Muscle layer of duodenum (tissue), 2 donors: ENCODE data around the gene FOXP1.

ENCODE experiments used
- H3K27ac ChIP-seq: one replicate; pipeline ENCODE4 v1.7.0; 2013; ENCODE audit warnings: mild to moderate bottlenecking, low read length
- H3K27me3 ChIP-seq: one replicate; pipeline ENCODE4 v1.7.0; 2013; ENCODE audit warnings: low read depth, mild to moderate bottlenecking, control low read depth, low read length
- H3K36me3 ChIP-seq, 2 donors: one replicate each; pipeline ENCODE4 v1.7.0; 2013; ENCODE audit warnings: low read length in 2 of 2, control low read depth in 1 of 2, mild to moderate bottlenecking in 1 of 2; ENCODE audit not compliant: insufficient read depth in 2 of 2, control insufficient read depth in 1 of 2
- H3K4me1 ChIP-seq, 2 donors: one replicate each; pipeline ENCODE4 v1.7.0; 2013; ENCODE audit warnings: low read length in 2 of 2, mild to moderate bottlenecking in 2 of 2, control low read depth in 1 of 2, moderate library complexity in 1 of 2; ENCODE audit not compliant: insufficient read depth in 2 of 2, control insufficient read depth in 1 of 2
- H3K4me3 ChIP-seq, 2 donors: one replicate each; pipeline ENCODE4 v1.7.0; 2013; ENCODE audit warnings: low read length in 2 of 2, low read depth in 1 of 2, mild to moderate bottlenecking in 1 of 2
- H3K9me3 ChIP-seq, 2 donors: one replicate each; pipeline ENCODE4 v1.7.0; 2013; ENCODE audit warnings: low read length in 2 of 2, control low read depth in 1 of 2, mild to moderate bottlenecking in 1 of 2; ENCODE audit not compliant: control insufficient read depth in 1 of 2
- donor health status: healthy.

The FOXP1 gene

GRCh38 chr3:71513081-71513480, 70.4 kb downstream of the FOXP1 start:
- no peak overlapping the region for H3K27ac ChIP-seq
- no peaks in the 10 kb centered on the region for H3K27me3 ChIP-seq
- no peaks in the 10 kb centered on the region for H3K9me3 ChIP-seq
- H3K4me3 ChIP-seq: no peak overlapping the region
- peaks cover 8 to 13% of the 10 kb centered on the region in 2 donors for H3K4me1 ChIP-seq
- no peaks in the 10 kb centered on the region for H3K36me3 ChIP-seq

- Histone ChIP-seq H3K27ac (no peak overlapping the region), H3K9me3 (no peaks in the 10 kb centered on the region), H3K4me3 (no peak overlapping the region), H3K4me1 (peaks cover 8 to 13% of the 10 kb centered on the region in 2 donors), H3K27me3 (no peaks in the 10 kb centered on the region), H3K36me3 (no peaks in the 10 kb centered on the region)
Measured at GRCh38 chr3:71512544-71512943, 71.0 kb downstream of the FOXP1 start.

GRCh38 chr3:71512000-71512399, 71.5 kb downstream of the FOXP1 start:
- Histone ChIP-seq H3K27ac (no peak overlapping the region), H3K9me3 (no peaks in the 10 kb centered on the region), H3K27me3 (no peaks in the 10 kb centered on the region), H3K36me3 (no peaks in the 10 kb centered on the region), H3K4me1 (peaks cover 8 to 13% of the 10 kb centered on the region in 2 donors), H3K4me3 (no peak overlapping the region)

GRCh38 chr3:71511446-71511845, 72.1 kb downstream of the FOXP1 start:
- no peak overlapping the region for H3K27ac ChIP-seq
- no peaks in the 10 kb centered on the region for H3K9me3 ChIP-seq
- no peaks in the 10 kb centered on the region for H3K36me3 ChIP-seq
- H3K4me1 ChIP-seq: peaks cover 8 to 13% of the 10 kb centered on the region in 2 donors
- H3K27me3 ChIP-seq: no peaks in the 10 kb centered on the region
- H3K4me3 ChIP-seq: no peak overlapping the region

GRCh38 chr3:71511037-71511436, 72.5 kb downstream of the FOXP1 start:
- Histone ChIP-seq H3K27me3 (no peaks in the 10 kb centered on the region), H3K36me3 (no peaks in the 10 kb centered on the region), H3K9me3 (no peaks in the 10 kb centered on the region), H3K27ac (no peak overlapping the region), H3K4me3 (no peak overlapping the region), H3K4me1 (peaks cover 8 to 13% of the 10 kb centered on the region in 2 donors)

GRCh38 chr3:71510510-71510909, 73.0 kb downstream of the FOXP1 start:
- Histone ChIP-seq H3K27me3 (no peaks in the 10 kb centered on the region), H3K9me3 (no peaks in the 10 kb centered on the region), H3K36me3 (no peaks in the 10 kb centered on the region), H3K4me3 (no peak overlapping the region), H3K27ac (no peak overlapping the region), H3K4me1 (peaks cover 8 to 13% of the 10 kb centered on the region in 2 donors)

- Histone ChIP-seq H3K36me3 (peaks cover 0 to 4% of the 10 kb centered on the region in 2 donors), H3K27ac (no peak overlapping the region), H3K9me3 (no peaks in the 10 kb centered on the region), H3K4me1 (peaks cover 8 to 13% of the 10 kb centered on the region in 2 donors), H3K27me3 (no peaks in the 10 kb centered on the region), H3K4me3 (no peak overlapping the region)
Measured at GRCh38 chr3:71509066-71509465, 74.5 kb downstream of the FOXP1 start.

- Histone ChIP-seq H3K4me3 (no peak overlapping the region), H3K9me3 (no peaks in the 10 kb centered on the region), H3K4me1 (peaks cover 0 to 6% of the 10 kb centered on the region in 2 donors), H3K27ac (no peak overlapping the region), H3K36me3 (peaks cover 0 to 4% of the 10 kb centered on the region in 2 donors), H3K27me3 (no peaks in the 10 kb centered on the region)
Measured at GRCh38 chr3:71505767-71506350, 77.7 kb downstream of the FOXP1 start.

GRCh38 chr3:71504250-71505036, 79.1 kb downstream of the FOXP1 start:
- Histone ChIP-seq H3K27me3 (no peaks in the 10 kb centered on the region), H3K27ac (no peak overlapping the region), H3K36me3 (peaks cover 0 to 4% of the 10 kb centered on the region in 2 donors)

GRCh38 chr3:71503525-71504249, 79.8 kb downstream of the FOXP1 start:
- Histone ChIP-seq H3K4me1 (peaks cover 0 to 6% of the 10 kb centered on the region in 2 donors), H3K27ac (no peak overlapping the region), H3K36me3 (peaks cover 0 to 4% of the 10 kb centered on the region in 2 donors), H3K27me3 (no peaks in the 10 kb centered on the region), H3K4me3 (no peak overlapping the region), H3K9me3 (no peaks in the 10 kb centered on the region)

More at GRCh38 chr3:71504250-71505036, 79.1 kb downstream of the FOXP1 start:
- no peak overlapping the region for H3K4me3 ChIP-seq
- no peaks in the 10 kb centered on the region for H3K9me3 ChIP-seq
- no peaks in the 10 kb centered on the region for H3K4me1 ChIP-seq

- peaks cover 0 to 6% of the 10 kb centered on the region in 2 donors for H3K36me3 ChIP-seq
- no peaks in the 10 kb centered on the region for H3K27me3 ChIP-seq
- peaks cover 0 to 19% of the 10 kb centered on the region in 2 donors for H3K4me1 ChIP-seq
- no peak overlapping the region for H3K4me3 ChIP-seq
- H3K27ac ChIP-seq: no peak overlapping the region
- no peaks in the 10 kb centered on the region for H3K9me3 ChIP-seq
Measured at GRCh38 chr3:71502066-71502625, 81.4 kb downstream of the FOXP1 start.
